ENCODE measurements around the gene CHN1.

CHN1 gene

DNA sequence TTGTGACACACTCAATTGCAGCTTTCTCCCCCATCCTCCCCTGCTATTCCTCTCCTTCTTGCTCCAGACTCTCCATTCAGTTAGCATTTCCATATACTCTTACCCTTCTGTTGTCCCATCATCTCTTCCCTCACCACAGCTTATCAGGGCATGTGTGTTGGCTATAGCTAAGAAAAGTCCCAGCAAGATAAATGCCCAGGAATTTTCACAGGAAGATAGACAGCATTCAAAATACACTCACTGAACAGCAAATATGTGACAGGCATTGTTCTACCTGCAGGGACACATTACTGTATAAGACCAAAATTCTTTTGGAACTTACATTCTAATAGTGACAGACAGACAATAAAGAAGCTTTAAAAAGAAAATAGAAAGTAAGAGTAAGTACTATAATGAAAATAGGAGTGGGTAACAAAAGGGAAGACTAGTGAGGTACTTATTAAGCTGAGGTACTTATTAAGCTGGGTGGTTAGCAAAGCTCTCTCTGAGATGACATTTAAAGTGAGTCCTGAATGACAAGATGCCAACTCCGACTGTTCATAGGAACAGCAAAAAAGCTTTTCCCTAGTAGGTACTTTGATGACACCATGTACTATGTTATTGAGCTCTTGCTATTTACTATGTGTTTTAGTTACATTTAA lies 86.2 kb downstream of the CHN1 start:
- no peak for DNase-seq

DNA sequence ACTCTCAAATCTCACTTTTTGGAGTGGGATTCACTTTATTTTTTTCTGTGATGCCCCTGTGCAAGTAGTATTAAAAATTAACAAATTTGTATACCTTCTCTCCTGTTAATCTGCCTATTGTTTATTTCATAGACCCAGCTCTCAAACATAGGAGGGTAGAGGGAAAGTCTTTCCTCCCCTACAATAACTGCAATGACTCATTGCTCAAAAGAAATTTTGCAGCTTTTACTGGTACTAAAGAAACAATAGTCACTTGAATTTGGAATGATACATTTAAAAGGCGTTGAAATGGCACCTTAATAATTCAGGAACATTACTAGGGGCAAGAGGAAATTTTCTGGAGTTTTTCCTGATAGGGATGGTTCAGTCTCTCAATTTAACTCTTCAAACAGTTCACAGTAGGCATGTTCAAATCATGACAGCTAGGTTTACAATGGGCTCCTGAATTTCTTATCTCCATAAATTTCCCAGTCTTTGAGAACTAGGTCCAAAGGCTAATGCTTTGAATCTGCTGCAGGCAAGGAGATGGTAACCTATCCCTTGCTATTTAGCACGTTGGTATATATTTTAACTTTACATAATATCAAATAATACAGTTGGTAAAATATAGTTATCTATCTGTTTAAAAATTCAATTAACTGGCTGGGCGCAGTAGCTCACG lies 88.8 kb downstream of the CHN1 start:
- DNase-seq: no peak

GRCh38 chr2:174914853-174915760 lies 90.1 kb downstream of the CHN1 start:
- no peak for DNase-seq

DNA sequence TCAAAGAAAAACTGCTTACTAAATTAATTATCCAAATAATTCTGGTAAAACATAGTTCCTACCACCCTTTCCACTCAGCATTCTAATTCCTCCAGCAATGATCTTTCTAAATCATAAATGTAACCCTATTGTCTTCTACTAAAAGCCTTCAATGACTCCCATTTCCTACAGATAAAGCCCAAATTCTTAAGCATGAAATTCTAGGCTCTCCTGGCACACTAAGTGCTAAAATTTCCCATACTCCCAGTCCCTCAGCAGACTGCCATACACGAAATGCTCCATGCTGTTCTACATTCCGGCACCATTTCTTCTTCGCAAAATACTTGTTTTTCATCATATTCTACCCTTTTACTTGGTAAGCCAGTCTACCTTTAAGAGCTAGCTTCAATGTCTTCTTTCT lies 96.9 kb downstream of the CHN1 start:
- no peak for DNase-seq

DNA sequence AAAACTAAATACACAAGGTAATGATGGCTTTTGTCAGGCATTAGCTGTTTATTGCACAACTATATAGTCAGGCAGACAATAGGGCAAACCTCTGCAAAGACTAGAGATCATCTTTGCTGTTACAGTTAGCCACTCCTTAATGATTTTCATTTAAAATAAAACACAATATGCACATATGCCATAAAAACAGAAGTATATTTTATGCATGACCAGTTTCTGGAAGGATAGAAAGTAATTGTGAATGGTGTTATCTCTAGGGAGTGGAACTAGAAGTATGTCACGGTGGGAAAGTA lies 102.0 kb downstream of the CHN1 start:
- DNase-seq: no peak

GRCh38 chr2:174902506-174903263 lies 102.5 kb downstream of the CHN1 start:
- no peak for DNase-seq

DNA sequence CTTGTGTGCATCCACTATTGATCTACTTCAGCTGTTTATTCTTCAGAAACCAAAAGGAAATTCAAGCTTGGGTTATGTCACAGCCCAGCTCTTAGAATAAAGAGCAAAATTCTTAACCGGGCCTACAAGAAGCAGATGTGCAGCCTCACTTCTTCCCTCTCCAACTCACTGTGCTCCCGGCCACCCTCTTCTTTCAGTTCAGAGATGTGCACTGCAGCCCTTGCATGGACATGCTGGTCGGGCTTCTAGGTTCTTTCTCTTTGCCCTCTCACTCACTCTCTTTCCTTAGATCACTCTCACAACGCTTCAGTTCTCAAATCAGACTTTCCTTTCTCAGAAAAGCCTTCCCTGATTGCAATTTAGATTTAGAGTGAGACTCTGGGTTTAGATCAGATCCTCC lies 104.1 kb downstream of the CHN1 start:
- DNase-seq: no peak

- no peak for DNase-seq
Observed at GRCh38 chr2:174897286-174897685, 107.9 kb downstream of the CHN1 start.

DNA sequence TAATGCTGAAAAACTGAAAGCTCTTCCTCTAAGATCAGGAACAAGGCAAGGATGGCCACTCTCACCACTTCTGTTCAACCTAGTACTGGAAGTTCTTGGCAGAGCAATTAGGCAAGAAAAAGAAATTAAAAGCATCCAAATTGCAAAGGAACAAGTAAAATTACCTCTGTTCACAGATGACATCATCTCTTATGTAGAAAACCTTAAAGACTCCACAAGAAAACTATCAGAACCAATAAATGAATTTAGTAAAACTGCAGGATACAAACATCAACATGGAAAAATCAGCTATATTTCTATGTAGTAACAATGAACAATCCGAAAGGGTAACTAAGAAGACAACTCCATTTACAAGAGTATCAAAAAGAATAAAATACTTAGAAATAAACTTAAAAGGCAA lies 112.2 kb downstream of the CHN1 start:
- DNase-seq: no peak

GRCh38 chr2:174892546-174892945 lies 112.6 kb downstream of the CHN1 start:
- DNase-seq: no peak

DNA sequence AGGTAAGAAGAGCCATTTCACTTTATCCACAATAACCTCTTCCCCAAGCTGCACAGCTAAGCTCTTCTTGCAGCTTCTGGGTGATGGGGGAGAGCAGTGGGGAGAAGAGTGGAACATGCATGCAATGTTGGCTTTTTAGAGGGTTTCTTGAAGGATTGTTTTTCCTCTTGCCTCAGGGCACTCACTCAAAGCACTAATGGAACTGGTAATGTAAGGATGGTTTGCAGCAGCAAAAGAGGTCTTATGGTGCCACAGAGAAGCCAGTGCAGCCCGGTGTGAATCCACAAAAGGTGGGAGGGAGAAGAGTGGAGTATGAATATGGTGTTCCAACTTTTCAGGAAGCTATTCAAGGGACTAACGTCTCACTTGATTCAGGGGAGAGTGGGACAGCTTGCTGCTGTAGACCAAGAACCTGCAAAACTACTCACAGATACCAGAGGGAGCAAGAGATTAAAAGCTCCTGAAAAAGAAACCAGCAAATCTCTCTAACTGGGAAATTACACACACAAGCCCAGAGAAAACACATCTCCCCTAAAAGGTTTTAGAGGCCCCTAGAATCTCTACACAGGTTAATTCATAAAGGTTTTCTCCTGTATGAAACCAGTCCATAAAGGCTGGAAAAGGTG lies 116.4 kb downstream of the CHN1 start:
- DNase-seq: no peak

- no peak for DNase-seq
Observed at GRCh38 chr2:174888146-174888545, 117.0 kb downstream of the CHN1 start.

- no peak for DNase-seq
Observed at GRCh38 chr2:174882416-174882815, 122.8 kb downstream of the CHN1 start.

DNA sequence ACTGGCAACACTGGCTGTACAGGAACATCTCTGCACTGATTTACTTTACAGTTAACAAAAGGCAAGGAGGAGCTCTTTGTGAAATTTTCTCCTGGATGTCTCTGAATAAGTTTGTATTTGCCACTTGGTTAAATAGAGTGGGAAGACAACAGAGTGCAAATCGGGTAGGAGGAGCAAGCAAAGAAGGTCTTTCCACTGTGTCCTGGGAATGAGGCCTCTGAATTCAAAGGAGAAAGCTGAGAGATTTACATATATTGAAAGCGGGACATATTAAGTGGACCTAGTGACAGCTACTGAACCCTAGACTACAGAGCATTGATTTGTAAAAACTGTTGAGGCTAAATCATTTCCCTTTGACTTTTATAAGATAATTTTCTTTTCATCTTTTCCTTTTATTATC lies 123.5 kb downstream of the CHN1 start:
- no peak for DNase-seq

GRCh38 chr2:174878537-174879147 lies 126.5 kb downstream of the CHN1 start:
- no peak for DNase-seq

DNA sequence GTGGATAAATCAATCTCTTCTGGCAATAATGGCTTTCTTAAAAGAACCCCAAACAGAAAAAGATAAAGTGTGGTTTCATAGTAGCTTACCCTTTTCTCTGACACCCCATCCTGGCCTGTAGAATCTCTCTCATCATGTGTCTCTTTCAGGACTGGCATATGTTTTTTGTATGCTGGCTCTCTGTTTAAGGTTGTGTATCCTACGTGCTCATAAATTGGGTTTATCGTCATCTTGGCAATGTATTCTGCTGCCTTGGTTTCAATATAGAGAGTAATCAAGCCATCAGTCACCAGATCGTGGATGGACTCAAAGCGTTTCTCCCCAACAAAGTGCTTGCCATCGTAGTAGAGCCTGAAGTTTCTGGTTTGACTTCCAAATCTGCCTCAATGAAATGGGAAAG lies 127.4 kb downstream of the CHN1 start:
- DNase-seq: no peak

DNA sequence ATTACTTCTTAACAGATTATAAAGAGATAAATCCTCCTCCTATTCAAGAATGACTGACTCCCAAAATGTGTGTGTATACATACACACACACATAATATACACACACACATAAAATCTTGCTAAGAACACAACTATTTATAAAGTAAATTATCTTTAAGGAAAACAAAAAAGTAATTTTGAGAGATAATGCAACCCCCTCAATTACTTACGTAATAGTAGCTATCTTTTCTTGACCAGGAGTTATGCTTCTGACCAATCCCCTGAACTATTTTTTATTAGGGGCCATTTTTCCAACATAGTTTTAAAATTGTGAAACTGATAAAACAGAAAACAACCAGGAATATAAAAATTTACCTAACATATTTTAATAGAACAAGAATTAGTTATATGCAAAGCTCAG lies 127.9 kb downstream of the CHN1 start:
- DNase-seq: no peak

GRCh38 chr2:174874085-174874484 lies 131.1 kb downstream of the CHN1 start:
- DNase-seq: no peak

GRCh38 chr2:174873471-174873870 lies 131.7 kb downstream of the CHN1 start:
- DNase-seq: no peak

DNA sequence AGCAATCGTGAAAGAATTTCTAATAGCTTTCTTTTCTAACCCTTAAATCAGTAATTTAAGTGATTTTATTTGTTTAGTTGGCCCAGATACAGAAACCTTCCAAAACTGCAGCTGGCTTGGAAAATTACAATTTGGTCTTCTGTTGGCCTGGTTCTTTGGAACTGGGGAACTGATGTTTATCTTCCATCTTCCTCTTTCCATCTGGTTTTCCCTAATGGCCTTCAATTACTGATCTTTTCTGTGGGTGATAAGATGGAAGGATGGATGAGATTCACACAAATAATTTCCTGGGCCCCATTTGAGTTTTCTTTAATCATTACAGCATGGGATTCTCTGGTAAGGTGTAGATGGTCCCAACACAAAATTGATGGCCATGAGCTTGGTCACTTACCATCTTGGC lies 134.4 kb downstream of the CHN1 start:
- no peak for DNase-seq

DNA sequence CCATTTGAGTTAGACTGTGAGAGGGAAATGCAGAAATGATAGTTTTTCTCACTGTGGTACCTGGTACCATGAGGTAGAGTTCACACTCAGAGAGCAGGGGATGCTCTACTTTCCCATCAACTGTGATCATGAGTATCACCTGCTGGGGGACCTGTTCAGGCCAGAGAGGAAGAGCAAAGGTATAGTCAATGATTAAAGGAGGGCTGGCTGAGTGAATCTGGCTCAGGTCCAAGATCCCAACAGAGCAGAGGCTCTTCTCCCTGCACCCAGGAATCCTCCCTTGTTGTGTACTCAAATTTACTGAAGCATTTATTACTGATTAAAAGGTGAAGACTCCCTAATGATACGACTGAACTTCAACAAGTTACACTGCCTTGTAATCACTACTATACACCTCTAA lies 136.3 kb downstream of the CHN1 start:
- peak; percentile 68 for DNase-seq

GRCh38 chr2:174866421-174866820 lies 138.8 kb downstream of the CHN1 start:
- no peak for DNase-seq

DNA sequence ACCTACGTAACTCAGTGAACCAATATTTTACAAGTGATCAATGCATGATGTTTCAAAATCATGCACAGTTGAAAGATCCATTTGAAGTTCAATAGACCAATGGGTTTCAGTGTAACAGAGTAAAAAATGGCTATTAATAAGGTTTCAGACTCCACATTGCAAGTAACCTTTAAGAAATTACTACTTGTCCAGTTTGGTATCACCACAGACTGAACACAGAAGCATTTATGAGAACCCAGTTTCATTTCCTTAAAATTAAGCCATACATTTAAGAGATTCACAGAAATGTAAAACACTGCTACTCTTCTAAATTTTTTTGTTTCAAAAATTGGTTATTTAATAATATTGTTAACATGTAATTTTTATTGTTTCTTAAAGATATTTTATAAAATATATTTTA lies 142.0 kb downstream of the CHN1 start:
- no peak for DNase-seq
